Keratinocyte (primary cell): Measurements from ENCODE around the gene PARD3B.

Experiments used
- EZH2 ChIP-seq: IDR thresholded peaks from one replicate; pipeline ENCODE4 v1.6.1; 2012; ENCODE audit warnings: inconsistent platforms, mild to moderate bottlenecking, low read length, moderate library complexity
- TF ChIP-seq, protein P1 (sequence below), 3 experiments: IDR thresholded peaks in 1 of 3; conservative IDR thresholded peaks in 1 of 3; optimal IDR thresholded peaks in 1 of 3; 2 replicates in 2 of 3; 3 replicates in 1 of 3; pipeline versions ENCODE3 to v1.5.1; 2011; ENCODE audit warnings: low read length in 3 of 3, mild to moderate bottlenecking in 3 of 3, moderate library complexity in 2 of 3, control low read depth in 1 of 3, inconsistent platforms in 1 of 3; ENCODE audit not compliant: insufficient read depth in 2 of 3; ENCODE audit errors: extremely low read depth in 1 of 3

GRCh38 chr2:205274801-205275200, 729.5 kb downstream of the PARD3B start:
- TF ChIP-seq, protein P1, sequence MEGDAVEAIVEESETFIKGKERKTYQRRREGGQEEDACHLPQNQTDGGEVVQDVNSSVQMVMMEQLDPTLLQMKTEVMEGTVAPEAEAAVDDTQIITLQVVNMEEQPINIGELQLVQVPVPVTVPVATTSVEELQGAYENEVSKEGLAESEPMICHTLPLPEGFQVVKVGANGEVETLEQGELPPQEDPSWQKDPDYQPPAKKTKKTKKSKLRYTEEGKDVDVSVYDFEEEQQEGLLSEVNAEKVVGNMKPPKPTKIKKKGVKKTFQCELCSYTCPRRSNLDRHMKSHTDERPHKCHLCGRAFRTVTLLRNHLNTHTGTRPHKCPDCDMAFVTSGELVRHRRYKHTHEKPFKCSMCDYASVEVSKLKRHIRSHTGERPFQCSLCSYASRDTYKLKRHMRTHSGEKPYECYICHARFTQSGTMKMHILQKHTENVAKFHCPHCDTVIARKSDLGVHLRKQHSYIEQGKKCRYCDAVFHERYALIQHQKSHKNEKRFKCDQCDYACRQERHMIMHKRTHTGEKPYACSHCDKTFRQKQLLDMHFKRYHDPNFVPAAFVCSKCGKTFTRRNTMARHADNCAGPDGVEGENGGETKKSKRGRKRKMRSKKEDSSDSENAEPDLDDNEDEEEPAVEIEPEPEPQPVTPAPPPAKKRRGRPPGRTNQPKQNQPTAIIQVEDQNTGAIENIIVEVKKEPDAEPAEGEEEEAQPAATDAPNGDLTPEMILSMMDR (optimal IDR thresholded peaks at IDR 0.05 in 1 of 3, IDR thresholded peaks at IDR 0.05 in 1 of 3, conservative IDR thresholded peaks at IDR 0.05 in 1 of 3; ENCODE audit: extremely low read depth in 1 of 3, insufficient read depth in 2 of 3, low read length in 3 of 3): no peak
- TF ChIP-seq EZH2: no peak
